ENCODE data around the gene CUL9.

The CUL9 gene

GRCh38 chr6:43204271-43205105 is 22.5 kb downstream of the CUL9 start:
- no peaks in the 10 kb centered on the region for H3K27me3 ChIP-seq (replicated peaks; ENCODE audit: control insufficient read depth, insufficient read depth, low read length)
- no peak for TF ChIP-seq CTCF (IDR thresholded peaks at IDR 0.05; ENCODE audit: insufficient read depth, low read length, poor library complexity, severe bottlenecking)
- no peak overlapping the region for H3K4me3 ChIP-seq (replicated peaks; ENCODE audit: low read depth, low read length)
- H3K36me3 ChIP-seq (ENCODE audit: control insufficient read depth, insufficient read depth, low read length), result peaks cover 29% of the 10 kb centered on the region
- no peak for DNase-seq (ENCODE audit: extremely low read depth, insufficient read length)

DNA sequence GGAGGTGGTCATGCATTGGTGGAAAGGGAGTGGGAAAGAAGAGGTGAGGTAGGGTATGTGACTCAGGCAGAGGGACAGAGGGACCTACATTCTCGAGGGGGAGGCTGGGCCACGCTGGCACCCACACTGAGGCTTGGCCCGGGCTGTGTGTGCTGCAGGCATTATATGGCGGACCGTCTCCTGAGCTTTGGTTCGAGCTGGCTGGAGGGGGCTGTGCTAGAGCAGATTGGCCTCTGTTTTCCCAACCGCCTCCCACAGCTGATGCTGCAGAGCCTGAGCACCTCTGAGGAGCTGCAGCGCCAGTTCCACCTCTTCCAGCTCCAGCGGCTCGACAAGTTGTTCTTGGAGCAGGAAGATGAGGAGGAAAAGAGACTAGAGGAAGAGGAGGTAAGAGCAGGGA is 23.9 kb downstream of the CUL9 start:
- no peak for DNase-seq (ENCODE audit: extremely low read depth, insufficient read length)
- Histone ChIP-seq H3K27me3 (replicated peaks; ENCODE audit: control insufficient read depth, insufficient read depth, low read length) (no peaks in the 10 kb centered on the region), H3K4me3 (replicated peaks; ENCODE audit: low read depth, low read length) (no peak overlapping the region), H3K36me3 (ENCODE audit: control insufficient read depth, insufficient read depth, low read length) (peaks cover 21% of the 10 kb centered on the region)
- TF ChIP-seq CTCF (IDR thresholded peaks at IDR 0.05; ENCODE audit: insufficient read depth, low read length, poor library complexity, severe bottlenecking), result no peak

DNA sequence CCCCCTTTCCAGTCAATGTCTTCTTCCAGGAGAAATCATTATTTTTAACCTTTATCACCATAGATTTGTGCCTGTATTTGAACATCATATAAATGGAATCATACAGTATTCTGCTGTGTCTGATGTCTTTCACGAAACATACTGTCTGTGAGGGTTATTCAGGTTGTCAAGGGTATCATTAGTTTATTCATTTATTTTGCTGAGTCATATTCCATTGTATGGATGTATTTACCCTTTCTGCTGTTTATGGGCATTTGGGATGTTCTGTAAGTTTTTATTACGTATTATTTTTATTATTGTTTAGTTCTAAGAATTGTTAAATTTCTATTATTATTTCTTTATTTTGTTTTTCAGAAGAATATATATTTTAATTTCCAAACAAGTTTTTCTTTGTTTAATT is 25.3 kb downstream of the CUL9 start:
- no peak for DNase-seq (ENCODE audit: extremely low read depth, insufficient read length)
- Histone ChIP-seq H3K27me3 (replicated peaks; ENCODE audit: control insufficient read depth, insufficient read depth, low read length) (no peaks in the 10 kb centered on the region), H3K4me3 (replicated peaks; ENCODE audit: low read depth, low read length) (no peak overlapping the region), H3K36me3 (ENCODE audit: control insufficient read depth, insufficient read depth, low read length) (peaks cover 18% of the 10 kb centered on the region)
- TF ChIP-seq CTCF (IDR thresholded peaks at IDR 0.05; ENCODE audit: insufficient read depth, low read length, poor library complexity, severe bottlenecking), result no peak

GRCh38 chr6:43211955-43212354 is 30.0 kb downstream of the CUL9 start:
- no peak for DNase-seq (ENCODE audit: extremely low read depth, insufficient read length)
- H3K27me3 ChIP-seq (replicated peaks; ENCODE audit: control insufficient read depth, insufficient read depth, low read length), result no peaks in the 10 kb centered on the region
- peaks cover 15% of the 10 kb centered on the region for H3K36me3 ChIP-seq (ENCODE audit: control insufficient read depth, insufficient read depth, low read length)

GRCh38 chr6:43213431-43213830 is 31.4 kb downstream of the CUL9 start:
- no peak overlapping the region for H3K4me3 ChIP-seq (replicated peaks; ENCODE audit: low read depth, low read length)
- DNase-seq (ENCODE audit: extremely low read depth, insufficient read length), result no peak
- no peaks in the 10 kb centered on the region for H3K27me3 ChIP-seq (replicated peaks; ENCODE audit: control insufficient read depth, insufficient read depth, low read length)
- no peak for TF ChIP-seq CTCF (IDR thresholded peaks at IDR 0.05; ENCODE audit: insufficient read depth, low read length, poor library complexity, severe bottlenecking)
- peaks cover 19% of the 10 kb centered on the region for H3K36me3 ChIP-seq (ENCODE audit: control insufficient read depth, insufficient read depth, low read length)

More at GRCh38 chr6:43211955-43212354, 30.0 kb downstream of the CUL9 start:
- no peak for TF ChIP-seq CTCF (IDR thresholded peaks at IDR 0.05; ENCODE audit: insufficient read depth, low read length, poor library complexity, severe bottlenecking)
- no peak overlapping the region for H3K4me3 ChIP-seq (replicated peaks; ENCODE audit: low read depth, low read length)
